Measurements from ENCODE around the gene LPXN.

The LPXN gene

GRCh38 chr11:58511636-58512035, 64.0 kb downstream of the LPXN start:
- no peak overlapping the region for H3K4me3 ChIP-seq (ENCODE audit: low read depth, low read length)
- TF ChIP-seq, protein P1, sequence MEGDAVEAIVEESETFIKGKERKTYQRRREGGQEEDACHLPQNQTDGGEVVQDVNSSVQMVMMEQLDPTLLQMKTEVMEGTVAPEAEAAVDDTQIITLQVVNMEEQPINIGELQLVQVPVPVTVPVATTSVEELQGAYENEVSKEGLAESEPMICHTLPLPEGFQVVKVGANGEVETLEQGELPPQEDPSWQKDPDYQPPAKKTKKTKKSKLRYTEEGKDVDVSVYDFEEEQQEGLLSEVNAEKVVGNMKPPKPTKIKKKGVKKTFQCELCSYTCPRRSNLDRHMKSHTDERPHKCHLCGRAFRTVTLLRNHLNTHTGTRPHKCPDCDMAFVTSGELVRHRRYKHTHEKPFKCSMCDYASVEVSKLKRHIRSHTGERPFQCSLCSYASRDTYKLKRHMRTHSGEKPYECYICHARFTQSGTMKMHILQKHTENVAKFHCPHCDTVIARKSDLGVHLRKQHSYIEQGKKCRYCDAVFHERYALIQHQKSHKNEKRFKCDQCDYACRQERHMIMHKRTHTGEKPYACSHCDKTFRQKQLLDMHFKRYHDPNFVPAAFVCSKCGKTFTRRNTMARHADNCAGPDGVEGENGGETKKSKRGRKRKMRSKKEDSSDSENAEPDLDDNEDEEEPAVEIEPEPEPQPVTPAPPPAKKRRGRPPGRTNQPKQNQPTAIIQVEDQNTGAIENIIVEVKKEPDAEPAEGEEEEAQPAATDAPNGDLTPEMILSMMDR (IDR thresholded peaks at IDR 0.05; ENCODE audit: low read depth, low read length) = no peak

DNA sequence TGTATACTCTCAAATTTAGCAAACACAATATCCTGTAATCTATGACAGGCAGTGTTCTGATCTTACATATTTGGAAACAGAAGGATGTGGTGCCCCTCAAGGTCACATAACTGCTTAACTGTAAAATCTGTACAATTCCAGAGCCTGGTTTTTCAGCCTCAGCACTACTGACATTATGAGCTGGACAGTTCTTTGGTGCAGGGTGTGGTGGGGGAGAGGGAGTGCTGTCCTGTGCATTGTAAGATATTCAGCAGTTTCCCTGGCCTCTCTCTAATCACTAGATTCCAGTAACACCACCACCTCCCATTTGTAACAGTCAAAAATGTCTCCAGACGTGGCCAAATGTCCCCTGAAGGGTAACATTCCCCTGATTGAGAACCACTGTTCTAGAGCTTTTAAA, 65.9 kb downstream of the LPXN start:
- H3K4me3 ChIP-seq (ENCODE audit: low read depth, low read length) = no peak overlapping the region
- TF ChIP-seq, protein P1 (IDR thresholded peaks at IDR 0.05; ENCODE audit: low read depth, low read length) = no peak

DNA sequence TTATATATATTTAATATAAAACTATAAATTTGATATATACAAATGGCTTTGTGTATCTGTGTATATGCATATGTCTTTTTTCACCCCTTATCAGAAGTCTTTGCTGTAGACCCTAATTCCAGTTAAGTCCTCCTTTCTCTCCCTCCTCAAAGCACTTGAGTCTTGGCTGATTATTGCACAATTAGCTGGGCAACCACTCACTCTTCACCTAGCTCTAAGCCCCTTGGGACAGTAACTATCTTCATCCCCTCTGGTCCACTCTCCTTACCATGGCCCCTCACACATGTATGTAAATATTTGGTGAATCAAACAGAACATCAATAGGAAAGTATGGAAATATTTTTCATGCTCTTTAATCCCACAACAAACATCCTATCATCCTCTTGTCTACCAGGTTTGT, 66.8 kb downstream of the LPXN start:
- TF ChIP-seq, protein P1 (IDR thresholded peaks at IDR 0.05; ENCODE audit: low read depth, low read length) = no peak
- H3K4me3 ChIP-seq (ENCODE audit: low read depth, low read length) = no peak overlapping the region

GRCh38 chr11:58508005-58508404, 67.7 kb downstream of the LPXN start, which contains the start of gene OR5B21:
OR5B21 (minus strand) TSS chr11:58508105; CDS start chr11:58508105, 0 bp downstream.
- H3K4me3 ChIP-seq (ENCODE audit: low read depth, low read length) = no peak within 1 kb of the TSS
- TF ChIP-seq, protein P1 (IDR thresholded peaks at IDR 0.05; ENCODE audit: low read depth, low read length) = no peak

DNA sequence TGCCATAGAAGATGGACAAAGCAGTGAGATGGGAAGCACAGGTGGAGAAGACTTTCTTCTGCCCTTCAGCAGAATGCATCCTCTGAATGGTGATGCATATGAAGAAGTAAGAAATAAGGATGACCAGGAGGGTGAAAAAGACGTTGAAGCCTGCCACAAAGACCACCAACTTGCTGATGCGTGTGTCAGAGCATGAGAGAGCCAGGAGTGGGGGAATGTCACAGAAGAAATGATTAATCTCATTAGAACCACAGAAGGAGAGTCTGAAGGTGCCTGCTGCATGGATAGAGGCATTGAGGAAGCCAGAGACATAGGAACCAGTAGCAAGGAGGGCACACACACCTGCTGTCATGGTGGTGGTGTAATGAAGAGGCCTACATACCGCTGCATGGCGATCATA, 68.3 kb downstream of the LPXN start:
- H3K4me3 ChIP-seq (ENCODE audit: low read depth, low read length) = no peak overlapping the region
- TF ChIP-seq, protein P1 (IDR thresholded peaks at IDR 0.05; ENCODE audit: low read depth, low read length) = no peak

- TF ChIP-seq, protein P1 (IDR thresholded peaks at IDR 0.05; ENCODE audit: low read depth, low read length) = no peak
- H3K4me3 ChIP-seq (ENCODE audit: low read depth, low read length) = no peak overlapping the region
Observed at GRCh38 chr11:58506935-58507334, 68.7 kb downstream of the LPXN start.

DNA sequence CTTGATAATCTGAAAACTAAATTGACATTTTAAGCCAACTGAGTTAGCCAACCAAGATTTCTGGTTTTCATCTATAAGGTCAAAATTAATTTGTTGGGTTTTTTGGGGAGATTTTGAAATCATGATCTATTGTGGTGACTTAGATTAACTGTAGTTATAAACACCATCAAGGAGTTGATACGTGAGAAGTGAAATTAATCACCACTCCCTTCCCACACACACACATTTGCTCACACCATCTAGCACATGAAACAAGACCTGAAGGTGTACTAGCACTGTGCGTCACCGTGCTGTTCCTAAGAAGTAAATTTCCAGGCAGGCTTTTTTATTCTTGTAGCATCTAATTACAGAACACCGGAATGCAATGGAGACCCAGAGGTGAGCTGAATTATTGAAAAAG, 69.8 kb downstream of the LPXN start:
- H3K4me3 ChIP-seq (ENCODE audit: low read depth, low read length) = no peak overlapping the region
- TF ChIP-seq, protein P1 (IDR thresholded peaks at IDR 0.05; ENCODE audit: low read depth, low read length) = no peak
